Sigmoid colon (tissue), 7 donors: Measurements from ENCODE around the gene TUBA3E. TPM values are rescaled to one million over a fixed set of nuclear protein-coding genes. Genes with fewer than 3 reads are reported as not detected.
"Not testable (repeated sequence)": the region's sequence is repeated elsewhere in the genome, so short reads cannot be mapped to it uniquely, and the experiment has no call there.

Source experiments
- DNase-seq: peaks from one replicate; pipeline ENCODE4 v3.0.0-alpha.2; 2019
- H3K27ac ChIP-seq, 4 donors: fragments of 200-600 bp; sonication (generic); one replicate each; pipeline ENCODE4 v1.5.1; 2016 to 2019; ENCODE audit warnings: mild to moderate bottlenecking in 1 of 4
- H3K27me3 ChIP-seq, 3 donors: fragments of 200-600 bp; sonication (generic); one replicate each; pipeline ENCODE4 v1.5.1; 2019; ENCODE audit warnings: mild to moderate bottlenecking in 1 of 3
- H3K36me3 ChIP-seq, 4 donors: fragments of 200-600 bp; sonication (generic); one replicate each; pipeline ENCODE4 v1.5.1; 2016 to 2019
- H3K4me1 ChIP-seq, 4 donors: fragments of 200-600 bp; sonication (generic); one replicate each; pipeline ENCODE4 v1.5.1; 2017 to 2019
- H3K4me3 ChIP-seq, 4 donors: fragments of 200-600 bp; sonication (generic); one replicate each; pipeline ENCODE4 v1.5.1; 2017 to 2019; ENCODE audit warnings: mild to moderate bottlenecking in 2 of 4, moderate library complexity in 1 of 4
- H3K9me3 ChIP-seq, 4 donors: fragments of 200-600 bp in 3 of 4; sonication (generic) in 3 of 4; one replicate each; pipeline versions ENCODE4 v1.5.1 to v1.6.1; 2013 to 2019
- CTCF ChIP-seq, 4 experiments: fragments of 450-650 bp in 3 of 4; fragments of 200-600 bp in 1 of 4; IDR thresholded peaks; one replicate each; pipeline ENCODE4 v1.5.1; 2016 to 2019; ENCODE audit warnings: antibody characterized with exemption in 4 of 4, mild to moderate bottlenecking in 3 of 4, moderate library complexity in 2 of 4
- EP300 ChIP-seq, 4 donors: sonication (generic); formaldehyde crosslinking; IDR thresholded peaks; one replicate each; pipeline ENCODE4 v1.6.1; 2017; ENCODE audit warnings: antibody characterized with exemption in 4 of 4
- POLR2A ChIP-seq, 2 donors: fragments of 450-650 bp; IDR thresholded peaks; one replicate each; pipeline ENCODE4 v1.6.1; 2016; ENCODE audit warnings: antibody characterized with exemption in 2 of 2, mild to moderate bottlenecking in 2 of 2, moderate library complexity in 2 of 2
- POLR2AphosphoS5 ChIP-seq, 4 donors: sonication (generic); formaldehyde crosslinking; IDR thresholded peaks; one replicate each; pipeline ENCODE4 v1.6.1; 2017; ENCODE audit warnings: antibody characterized with exemption in 4 of 4
- WGBS, 2 donors: extraction: QIAGEN DNeasy Blood & Tissue Kit; methylation state at CpG; one replicate each; pipeline ENCODE4 v1.1.7; 2013; 5-methylcytosine and 5-hydroxymethylcytosine counted together
- intact Hi-C: fragments of 100-400 bp; cut with DNase I; formaldehyde crosslinking; loops from one replicate; pipeline ENCODE4 v1.15.1; 2023
- polyA plus RNA-seq, 3 donors: library from polyadenylated mRNA; stranded (reverse); fragments of 200-250 nt; gene quantifications; one replicate each; pipeline ENCODE4 v1.2.3, GENCODE V29; 2013
- total RNA-seq, 4 donors: library from RNA; depleted of rRNA; stranded (reverse); fragments of >200 nt; gene quantifications; one replicate each; pipeline ENCODE4 v1.1.0, GENCODE V29; 2016
- donor health status: healthy with polysubstance abuse.
- donor health status: Bipolar disorder and iron deficiency.
- donor health status: healthy.

Gene TUBA3E
- total and polyA plus RNA-seq, 7 donors: 0.09 TPM; not detected in 6

DNA sequence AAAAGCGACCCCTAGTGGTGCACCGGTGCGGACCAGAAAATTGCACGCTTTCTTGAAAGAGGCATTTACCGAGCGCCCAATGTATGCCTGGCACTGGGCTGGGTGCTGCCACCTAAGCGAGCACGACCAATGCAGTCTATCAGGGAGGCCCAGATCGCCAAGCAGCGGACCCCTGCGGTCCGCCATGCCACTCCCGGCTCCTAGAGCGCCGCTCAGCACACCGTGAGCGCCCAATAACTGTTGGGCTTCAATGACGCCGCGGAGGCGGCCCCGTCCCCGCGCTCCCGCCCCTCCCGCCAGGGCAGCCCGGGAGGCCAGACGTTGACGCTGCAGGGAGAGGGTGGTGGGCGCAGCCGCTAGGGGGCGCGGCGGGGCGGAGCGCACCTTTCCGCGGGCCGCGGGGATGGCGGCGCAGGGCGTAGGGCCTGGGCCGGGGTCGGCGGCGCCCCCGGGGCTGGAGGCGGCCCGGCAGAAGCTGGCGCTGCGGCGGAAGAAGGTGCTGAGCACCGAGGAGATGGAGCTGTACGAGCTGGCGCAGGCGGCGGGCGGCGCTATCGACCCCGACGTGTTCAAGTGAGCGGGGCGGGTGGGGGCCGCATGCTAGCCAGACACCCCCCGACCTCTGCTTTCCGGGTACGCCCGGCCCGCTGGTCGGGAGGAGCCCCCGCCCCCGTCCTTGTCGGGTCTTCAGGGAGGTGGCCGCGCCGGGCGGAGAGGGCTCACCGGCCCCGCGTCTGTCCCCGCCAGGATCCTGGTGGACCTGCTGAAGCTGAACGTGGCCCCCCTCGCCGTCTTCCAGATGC is 16.2 kb downstream of the TUBA3E start, which contains the start of gene MZT2B:
Gene MZT2B, plus strand, starts transcription at position 383 of the 803 bp plus-strand sequence. Its CDS starts 21 bp downstream, at position 404.
- peak within 1 kb of the TSS; percentile 71 to 91 (median 80) for H3K4me3 ChIP-seq
- WGBS, 2 donors: 0 to 1% methylated on average over 83 of the region's 86 CpGs
- peak within 1 kb of the TSS; percentile 91 to 97 (median 94) for H3K27ac ChIP-seq
- H3K9me3 ChIP-seq, H3K36me3 ChIP-seq, H3K27me3 ChIP-seq: not testable (repeated sequence)
- peak; percentile 93 for DNase-seq
- peaks cover 0 to 30% (median 25%) of the 10 kb centered on the region in 4 donors for H3K4me1 ChIP-seq
- TF ChIP-seq POLR2AphosphoS5 (IDR thresholded peaks at IDR 0.05) (peak in 3 of 4 donors; percentile 32 to 43 (median 37)), CTCF (IDR thresholded peaks at IDR 0.05) (peak; percentile 38 to 84 (median 58))
- intact Hi-C loops: loop anchor here (2.0 to 10.0 kb wide), 4 partner anchors 151 to 1303 kb away; no protein-coding TSS in a partner anchor

- Histone ChIP-seq H3K4me3 (peak within 1 kb of the TSS; percentile 71 to 91 (median 80)), H3K27ac (peak within 1 kb of the TSS; percentile 91 to 97 (median 94)), H3K9me3 (no peaks in the 10 kb centered on the region), H3K36me3 (peaks cover 0 to 2% (median 0%) of the 10 kb centered on the region in 4 donors), H3K4me1 (peaks cover 0 to 30% (median 25%) of the 10 kb centered on the region in 4 donors), H3K27me3 (no peaks in the 10 kb centered on the region)
- TF ChIP-seq CTCF (IDR thresholded peaks at IDR 0.05) (no peak), POLR2A (IDR thresholded peaks at IDR 0.05) (peak in 1 of 2 donors; percentile 7), POLR2AphosphoS5 (IDR thresholded peaks at IDR 0.05) (peak; percentile 66 to 86 (median 72)), EP300 (IDR thresholded peaks at IDR 0.05) (no peak)
- peak; percentile 98 for DNase-seq
- intact Hi-C loops: loop anchor here (5.0 to 10.0 kb wide), 3 partner anchors 191 to 1303 kb away; no protein-coding TSS in a partner anchor
- 0% methylated on average over 55 of the region's 55 CpGs for WGBS, 2 donors
Measured at GRCh38 chr2:130181325-130181879, 16.8 kb downstream of the TUBA3E start, which contains the start of gene SMPD4. TSS of gene SMPD4 (minus strand) at chr2:130181602. CDS start at chr2:130176592, 5,010 bp downstream.

DNA sequence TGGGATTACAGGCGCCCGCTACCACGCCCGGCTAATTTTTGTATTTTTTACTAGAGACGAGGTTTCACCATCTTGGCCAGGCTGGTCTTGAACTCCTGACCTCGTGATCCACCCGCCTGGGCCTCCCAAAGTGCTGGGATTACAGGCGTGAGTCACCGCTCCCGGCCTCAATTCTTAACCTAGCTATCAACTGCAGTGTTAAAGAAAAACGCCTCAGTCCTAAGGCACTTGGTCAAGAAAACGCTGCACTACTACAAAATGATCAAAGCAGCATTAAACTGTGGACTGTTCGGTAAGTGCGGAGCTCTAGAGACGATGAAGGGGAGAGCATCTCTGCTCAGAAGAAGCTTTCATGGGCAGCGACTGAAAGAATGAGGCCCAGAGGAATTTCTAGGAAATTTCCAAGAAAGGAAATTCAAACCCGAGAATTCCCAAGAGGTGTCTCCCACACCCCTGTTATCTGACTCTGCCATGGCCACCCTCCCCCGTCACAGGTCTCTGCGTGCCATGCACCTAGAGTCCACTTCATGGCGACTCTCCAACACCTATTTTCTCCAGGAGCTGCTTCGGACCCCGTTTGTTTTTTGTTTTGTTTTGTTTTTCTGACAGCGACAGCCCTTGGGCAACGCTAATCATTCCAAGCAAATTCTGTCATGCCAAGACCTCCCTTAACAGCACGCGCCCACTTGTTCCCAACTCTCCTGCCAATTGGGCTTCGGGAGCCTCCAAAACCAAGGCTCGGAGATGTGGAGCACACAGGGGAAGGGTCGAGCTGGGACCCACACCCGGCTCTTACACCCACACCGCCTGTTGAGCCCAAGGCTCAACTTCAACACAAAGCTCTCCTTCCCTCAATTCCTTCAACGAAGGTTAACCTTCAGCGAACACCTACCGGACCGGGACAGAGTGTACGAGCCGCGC is 17.6 kb downstream of the TUBA3E start:
- DNase-seq, H3K27me3 ChIP-seq, H3K9me3 ChIP-seq, H3K36me3 ChIP-seq: not testable (repeated sequence)
- intact Hi-C loops: loop anchor here (5.0 to 10.0 kb wide), 3 partner anchors 192 to 1304 kb away; no protein-coding TSS in a partner anchor
- peak overlapping the region; percentile 71 to 91 (median 80) for H3K4me3 ChIP-seq
- H3K4me1 ChIP-seq: peaks cover 0 to 30% (median 25%) of the 10 kb centered on the region in 4 donors
- WGBS, 2 donors: 22 to 25% methylated on average over 38 of the region's 38 CpGs
- H3K27ac ChIP-seq: peak overlapping the region; percentile 91 to 97 (median 94)

DNA sequence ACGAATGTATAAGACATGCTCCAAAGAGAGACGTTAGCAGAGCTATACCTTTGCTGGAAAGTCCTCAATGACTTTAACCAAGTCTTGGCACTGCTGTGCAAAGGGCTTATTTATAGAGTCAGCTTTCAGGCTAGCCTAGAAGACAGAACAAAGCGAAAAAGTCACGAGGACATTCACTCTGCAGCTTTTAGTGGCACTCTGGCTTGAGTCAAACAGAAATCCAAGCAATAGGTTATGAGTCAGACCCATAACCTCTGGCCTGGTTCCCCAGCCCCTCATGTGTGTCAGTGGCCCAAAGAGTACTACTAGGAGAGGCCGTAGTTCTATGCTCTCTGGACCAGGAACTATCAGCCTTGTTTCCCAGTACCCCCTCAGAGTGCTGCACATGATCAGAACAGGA is 23.4 kb downstream of the TUBA3E start:
- H3K9me3 ChIP-seq, H3K4me1 ChIP-seq, H3K27me3 ChIP-seq, DNase-seq, intact Hi-C loops, H3K4me3 ChIP-seq, H3K27ac ChIP-seq: not testable (repeated sequence)
- peaks cover 0 to 65% (median 21%) of the 10 kb centered on the region in 4 donors for H3K36me3 ChIP-seq
- 84 to 85% methylated on average over 5 of the region's 5 CpGs for WGBS, 2 donors

DNA sequence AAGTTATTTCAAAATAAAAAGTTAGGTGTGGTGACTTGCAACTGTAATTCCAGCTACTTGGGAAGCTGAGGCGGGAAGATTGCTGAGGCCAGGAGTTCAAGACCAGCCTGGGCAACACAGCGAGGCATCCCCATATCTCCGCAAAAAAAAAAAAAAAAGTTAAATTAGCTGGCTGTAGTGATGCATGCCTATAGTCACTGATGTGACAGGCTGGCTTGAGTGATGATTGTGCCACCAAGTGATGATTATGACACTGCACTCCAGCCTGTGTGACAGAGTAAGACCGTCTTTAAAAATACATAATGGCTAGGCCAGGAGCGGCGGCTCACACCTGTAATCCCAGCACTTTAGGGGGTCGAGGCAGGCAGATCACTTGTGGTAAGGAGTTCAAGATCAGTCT is 28.3 kb downstream of the TUBA3E start:
- Histone ChIP-seq H3K9me3 (no peaks in the 10 kb centered on the region), H3K27me3 (no peaks in the 10 kb centered on the region), H3K27ac (no peak overlapping the region), H3K4me1 (no peaks in the 10 kb centered on the region), H3K4me3 (no peak overlapping the region), H3K36me3 (peaks cover 0 to 99% (median 42%) of the 10 kb centered on the region in 4 donors)
- TF ChIP-seq POLR2A (IDR thresholded peaks at IDR 0.05) (no peak), POLR2AphosphoS5 (IDR thresholded peaks at IDR 0.05) (no peak), EP300 (IDR thresholded peaks at IDR 0.05) (no peak), CTCF (IDR thresholded peaks at IDR 0.05) (no peak)
- WGBS, 2 donors: 92% methylated on average over 7 of the region's 7 CpGs
- DNase-seq: no peak
- intact Hi-C loops: no loop called here

DNA sequence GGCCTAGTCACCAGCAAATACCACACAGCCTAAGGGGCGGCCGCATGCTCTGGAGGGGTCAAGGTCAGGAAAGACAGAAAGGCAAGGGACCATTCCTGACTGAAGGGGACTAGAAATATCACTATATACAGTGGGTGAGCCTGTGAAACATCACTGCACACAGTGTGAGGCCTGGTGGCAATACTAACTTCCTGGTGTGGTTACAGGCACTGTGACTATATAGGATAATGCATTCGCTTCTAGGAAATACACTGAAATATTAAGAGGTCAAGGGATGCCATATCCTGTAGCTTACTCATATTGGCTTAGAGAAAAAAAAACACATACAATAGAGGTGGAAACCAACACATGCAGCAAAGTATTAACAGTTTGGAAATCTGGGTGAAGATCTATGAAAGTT is 29.1 kb downstream of the TUBA3E start:
- H3K9me3 ChIP-seq, H3K4me1 ChIP-seq, H3K4me3 ChIP-seq, H3K27me3 ChIP-seq, H3K27ac ChIP-seq, DNase-seq, intact Hi-C loops: not testable (repeated sequence)
- 76 to 88% methylated on average over 3 of the region's 3 CpGs for WGBS, 2 donors
- H3K36me3 ChIP-seq: peaks cover 0 to 99% (median 41%) of the 10 kb centered on the region in 4 donors

- WGBS, 2 donors: 79 to 83% methylated on average over 3 of the region's 3 CpGs
- H3K4me1 ChIP-seq, H3K9me3 ChIP-seq, H3K27me3 ChIP-seq, H3K4me3 ChIP-seq, DNase-seq, H3K27ac ChIP-seq, intact Hi-C loops: not testable (repeated sequence)
- peaks cover 0 to 93% (median 39%) of the 10 kb centered on the region in 4 donors for H3K36me3 ChIP-seq
Measured at GRCh38 chr2:130166611-130167010, 31.6 kb downstream of the TUBA3E start.
